Caco-2 (cell line): Measurements from ENCODE around the gene P2RX3. TPM values are rescaled to one million over a fixed set of nuclear protein-coding genes. Genes with fewer than 3 reads are reported as not detected.

Source experiments
- BruUV-seq: library from RNA; stranded (reverse); fragments of 400-500 nt; replicated peaks from 2 replicates; lab custom pipeline; 2021; lab: Mats Ljungman, UMichigan
- CTCF ChIA-PET: fragments of 300-600 bp; sonication (Branson Sonifier 250); formaldehyde crosslinking; loops from one replicate; lab custom pipeline; 2022; ENCODE audit warnings: antibody characterized with exemption; lab: Charles Lee
- POLR2A ChIA-PET: fragments of 300-600 bp; sonication (Branson Sonifier 250); formaldehyde crosslinking; loops from one replicate; lab custom pipeline; 2022; ENCODE audit warnings: antibody characterized with exemption; lab: Charles Lee
- DNase-seq, 2 experiments: peaks; one replicate each; pipeline versions ENCODE4 v3.0.0 to v3.0.0-alpha.2; 2020 to 2022
- H3K27me3 ChIP-seq: replicated peaks from 2 replicates; pipeline ENCODE4 v1.6.0; 2011; ENCODE audit warnings: low read length; ENCODE audit not compliant: control insufficient read depth, insufficient read depth
- H3K36me3 ChIP-seq: 2 replicates; pipeline ENCODE4 v1.5.1; 2011; ENCODE audit warnings: low read length; ENCODE audit not compliant: control insufficient read depth, insufficient read depth
- H3K4me1 ChIP-seq: fragments of 250-450 bp; sonication (Bioruptor Pico); 2 replicates; pipeline ENCODE4 v1.5.1; 2020; ENCODE audit warnings: mild to moderate bottlenecking
- H3K4me3 ChIP-seq: 2 replicates; pipeline ENCODE4 v1.5.1; 2011; ENCODE audit warnings: low read depth, mild to moderate bottlenecking, control low read depth, low read length
- H3K9me3 ChIP-seq: fragments of 250-450 bp; sonication (Bioruptor Pico); 2 replicates; pipeline ENCODE4 v1.5.1; 2020; ENCODE audit warnings: mild to moderate bottlenecking, moderate library complexity
- H3K27ac Mint-ChIP-seq: one replicate; pipeline ENCODE4 v1.8.0; 2022; ENCODE audit warnings: mixed read lengths; ENCODE audit not compliant: unreplicated experiment
- H3K27me3 Mint-ChIP-seq: one replicate; pipeline ENCODE4 v1.8.0; 2022; ENCODE audit warnings: mixed read lengths; ENCODE audit not compliant: insufficient read depth, unreplicated experiment
- H3K36me3 Mint-ChIP-seq: one replicate; pipeline ENCODE4 v1.8.0; 2022; ENCODE audit warnings: mild to moderate bottlenecking, mixed read lengths; ENCODE audit not compliant: insufficient read depth, unreplicated experiment
- H3K4me1 Mint-ChIP-seq: one replicate; pipeline ENCODE4 v1.8.0; 2022; ENCODE audit warnings: low read depth, mixed read lengths; ENCODE audit not compliant: unreplicated experiment
- H3K4me3 Mint-ChIP-seq: one replicate; pipeline ENCODE4 v1.8.0; 2022; ENCODE audit warnings: mild to moderate bottlenecking, moderate library complexity, mixed read lengths; ENCODE audit not compliant: unreplicated experiment
- H3K9me3 Mint-ChIP-seq: one replicate; pipeline ENCODE4 v1.8.0; 2022; ENCODE audit warnings: mixed read lengths; ENCODE audit not compliant: unreplicated experiment
- intact Hi-C: fragments of 100-400 bp; cut with micrococcal nuclease; formaldehyde crosslinking; loops from one replicate; pipeline ENCODE4 v1.10.0; 2022; ENCODE audit not compliant: unreplicated experiment
- total RNA-seq: library from RNA; stranded (reverse); gene quantifications from 2 replicates; pipeline ENCODE4 v1.2.3, GENCODE V29; 2022
- TF ChIP-seq, protein P1 (sequence below), 2 experiments: fragments of 200-600 bp in 1 of 2; IDR thresholded peaks; 1 replicate in 1 of 2; 2 replicates in 1 of 2; pipeline versions ENCODE4 v1.5.1 to v1.8.0; 2011 to 2022; ENCODE audit warnings: antibody characterized with exemption in 1 of 2, control low read depth in 1 of 2, inconsistent platforms in 1 of 2, low read depth in 1 of 2, low read length in 1 of 2, mild to moderate bottlenecking in 1 of 2, moderate library complexity in 1 of 2; ENCODE audit not compliant: insufficient read depth in 1 of 2, severe bottlenecking in 1 of 2, unreplicated experiment in 1 of 2

P2RX3 gene
- total RNA-seq, 1 experiment from 2014 or later, result not detected

DNA sequence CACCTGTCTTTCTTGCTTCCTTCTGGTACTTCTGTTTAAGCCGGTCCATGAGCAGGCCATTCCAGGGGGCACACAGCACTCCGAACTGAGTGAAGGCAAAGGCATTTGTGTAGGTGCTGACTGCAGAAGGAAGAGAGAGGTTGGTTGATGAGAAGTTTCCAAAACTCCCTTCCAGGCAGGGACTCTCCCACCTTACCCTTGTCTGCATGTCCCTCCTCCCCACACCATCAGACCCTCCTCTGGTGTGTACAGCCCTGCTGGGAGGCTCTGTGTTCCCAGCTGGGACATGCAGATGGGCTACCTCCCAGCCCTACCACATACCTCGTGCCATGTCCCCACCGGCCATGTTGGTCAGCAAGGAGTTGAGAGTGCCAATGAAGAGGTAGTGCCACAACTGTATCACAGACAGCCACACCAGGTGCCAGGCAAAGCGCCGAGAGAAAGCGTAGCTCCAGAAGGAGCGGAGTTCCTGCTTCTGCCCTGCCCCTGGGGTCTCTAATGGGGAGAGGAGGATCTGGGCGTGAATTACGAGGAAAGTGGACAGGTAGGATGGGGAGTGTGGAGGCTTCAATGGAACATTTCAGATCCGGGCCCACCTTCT lies 76.6 kb downstream of the P2RX3 start:
- no peaks in the 10 kb centered on the region for H3K27me3 ChIP-seq
- no TSS peak for BruUV-seq
- POLR2A ChIA-PET, result no interaction called here
- peaks cover 10% of the 10 kb centered on the region for H3K27me3 Mint-ChIP-seq
- H3K36me3 Mint-ChIP-seq, result no peaks in the 10 kb centered on the region
- peaks cover 7% of the 10 kb centered on the region for H3K4me1 Mint-ChIP-seq
- no peak overlapping the region for H3K4me3 Mint-ChIP-seq
- no peaks in the 10 kb centered on the region for H3K4me1 ChIP-seq
- CTCF ChIA-PET, result no interaction called here
- H3K4me3 ChIP-seq, result no peak overlapping the region
- no peaks in the 10 kb centered on the region for H3K9me3 ChIP-seq
- intact Hi-C loops, result no loop called here
- no peaks in the 10 kb centered on the region for H3K36me3 ChIP-seq
- TF ChIP-seq, protein P1, sequence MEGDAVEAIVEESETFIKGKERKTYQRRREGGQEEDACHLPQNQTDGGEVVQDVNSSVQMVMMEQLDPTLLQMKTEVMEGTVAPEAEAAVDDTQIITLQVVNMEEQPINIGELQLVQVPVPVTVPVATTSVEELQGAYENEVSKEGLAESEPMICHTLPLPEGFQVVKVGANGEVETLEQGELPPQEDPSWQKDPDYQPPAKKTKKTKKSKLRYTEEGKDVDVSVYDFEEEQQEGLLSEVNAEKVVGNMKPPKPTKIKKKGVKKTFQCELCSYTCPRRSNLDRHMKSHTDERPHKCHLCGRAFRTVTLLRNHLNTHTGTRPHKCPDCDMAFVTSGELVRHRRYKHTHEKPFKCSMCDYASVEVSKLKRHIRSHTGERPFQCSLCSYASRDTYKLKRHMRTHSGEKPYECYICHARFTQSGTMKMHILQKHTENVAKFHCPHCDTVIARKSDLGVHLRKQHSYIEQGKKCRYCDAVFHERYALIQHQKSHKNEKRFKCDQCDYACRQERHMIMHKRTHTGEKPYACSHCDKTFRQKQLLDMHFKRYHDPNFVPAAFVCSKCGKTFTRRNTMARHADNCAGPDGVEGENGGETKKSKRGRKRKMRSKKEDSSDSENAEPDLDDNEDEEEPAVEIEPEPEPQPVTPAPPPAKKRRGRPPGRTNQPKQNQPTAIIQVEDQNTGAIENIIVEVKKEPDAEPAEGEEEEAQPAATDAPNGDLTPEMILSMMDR (IDR thresholded peaks at IDR 0.05; ENCODE audit: insufficient read depth in 1 of 2, low read depth in 1 of 2, low read length in 1 of 2, severe bottlenecking in 1 of 2, unreplicated experiment in 1 of 2), result no peak
- no peak for DNase-seq
- no peaks in the 10 kb centered on the region for H3K9me3 Mint-ChIP-seq
- H3K27ac Mint-ChIP-seq, result no peak overlapping the region

DNA sequence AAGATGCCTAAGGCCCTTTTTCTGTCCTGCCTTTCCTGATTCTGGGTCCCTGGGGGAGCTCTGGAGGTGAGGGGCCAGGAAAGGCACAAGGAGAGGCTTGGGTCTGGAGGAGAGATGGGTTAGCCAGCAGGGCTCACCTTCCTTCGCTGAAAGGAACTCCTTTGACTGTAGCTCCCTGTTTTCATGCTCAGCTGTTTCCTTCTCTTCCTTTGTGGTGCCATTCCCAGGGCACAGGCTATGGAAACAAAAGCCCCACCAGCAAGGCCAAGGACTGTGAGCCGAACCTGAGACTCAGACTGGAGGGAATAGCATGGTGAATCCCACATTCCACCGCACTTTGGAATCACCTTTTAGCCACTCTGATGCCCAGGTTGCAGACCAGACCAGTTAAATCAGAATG lies 78.3 kb downstream of the P2RX3 start:
- Histone ChIP-seq H3K27me3 (no peaks in the 10 kb centered on the region; the same call in 1 of the 2 replicates), H3K9me3 (no peaks in the 10 kb centered on the region), H3K4me1 (no peaks in the 10 kb centered on the region), H3K36me3 (no peaks in the 10 kb centered on the region), H3K4me3 (no peak overlapping the region)
- no peak overlapping the region for H3K4me3 Mint-ChIP-seq
- ChIA-PET CTCF (no interaction called here), POLR2A (no interaction called here)
- no peaks in the 10 kb centered on the region for H3K36me3 Mint-ChIP-seq
- H3K9me3 Mint-ChIP-seq, result no peaks in the 10 kb centered on the region
- peaks cover 7% of the 10 kb centered on the region for H3K4me1 Mint-ChIP-seq
- H3K27ac Mint-ChIP-seq, result no peak overlapping the region
- TF ChIP-seq, protein P1 (IDR thresholded peaks at IDR 0.05; ENCODE audit: insufficient read depth in 1 of 2, low read depth in 1 of 2, low read length in 1 of 2, severe bottlenecking in 1 of 2, unreplicated experiment in 1 of 2), result no peak
- peaks cover 15% of the 10 kb centered on the region for H3K27me3 Mint-ChIP-seq
- no TSS peak for BruUV-seq
- no peak for DNase-seq
- intact Hi-C loops, result no loop called here

DNA sequence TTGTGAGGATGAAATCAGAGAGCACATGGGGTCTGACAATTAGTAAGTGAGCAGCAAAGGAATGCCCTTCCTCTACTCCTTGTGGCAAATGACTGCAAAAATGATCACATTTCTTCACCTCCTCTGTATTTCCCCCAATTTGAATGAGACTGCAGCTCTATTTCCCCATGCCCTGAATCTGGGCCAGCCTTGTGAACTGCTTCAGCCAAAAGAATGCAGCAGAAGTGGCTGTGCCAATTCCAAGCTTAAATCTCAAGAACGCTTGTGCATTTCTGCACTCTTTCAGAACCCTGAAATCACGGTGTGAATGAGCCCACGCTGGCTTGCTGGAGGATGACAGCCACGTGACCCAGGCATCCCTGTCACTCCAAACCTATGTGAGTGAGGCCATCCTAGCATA lies 78.9 kb downstream of the P2RX3 start:
- POLR2A ChIA-PET, result no interaction called here
- TF ChIP-seq, protein P1 (IDR thresholded peaks at IDR 0.05; ENCODE audit: insufficient read depth in 1 of 2, low read depth in 1 of 2, low read length in 1 of 2, severe bottlenecking in 1 of 2, unreplicated experiment in 1 of 2), result no peak
- H3K36me3 ChIP-seq, result no peaks in the 10 kb centered on the region
- H3K9me3 Mint-ChIP-seq, result no peaks in the 10 kb centered on the region
- no peak overlapping the region for H3K4me3 Mint-ChIP-seq
- H3K27me3 Mint-ChIP-seq, result peaks cover 15% of the 10 kb centered on the region
- BruUV-seq, result no TSS peak
- no peaks in the 10 kb centered on the region; the same call in 1 of the 2 replicates for H3K27me3 ChIP-seq
- no peak overlapping the region for H3K4me3 ChIP-seq
- CTCF ChIA-PET, result no interaction called here
- H3K9me3 ChIP-seq, result no peaks in the 10 kb centered on the region
- no peak for DNase-seq
- peaks cover 7% of the 10 kb centered on the region for H3K4me1 Mint-ChIP-seq
- no peaks in the 10 kb centered on the region for H3K4me1 ChIP-seq
- no peaks in the 10 kb centered on the region for H3K36me3 Mint-ChIP-seq
- intact Hi-C loops, result no loop called here
- no peak overlapping the region for H3K27ac Mint-ChIP-seq
